NCI-H345 treated with DMSO at 0.1 percent for 48 hours (cell line): ENCODE results near the gene WDR37.

Experiments used
- DNase-seq: peaks from one replicate; lab custom pipeline; 2025; ENCODE audit not compliant: unreplicated experiment; lab: John Stamatoyannopoulos, UW

Gene WDR37

GRCh38 chr10:1180836-1181235, 124.7 kb downstream of the WDR37 start:
- DNase-seq, result no peak
